C4-2B (cell line): ENCODE data around the gene R3HCC1L.

Experiments used
- H3K27ac ChIP-seq: fragments of 450-650 bp; 2 replicates; pipeline ENCODE4 v1.5.1; 2017
- CTCF ChIP-seq: fragments of 450-650 bp; conservative IDR thresholded peaks from 2 replicates; pipeline ENCODE4 v1.5.1; 2017; ENCODE audit warnings: mild to moderate bottlenecking
- ZFX ChIP-seq: fragments of 450-650 bp; IDR thresholded peaks from 2 replicates; pipeline ENCODE4 v1.6.1; 2017

The R3HCC1L gene

GRCh38 chr10:98267069-98267893 is 132.8 kb downstream of the R3HCC1L start:
- TF ChIP-seq CTCF (no peak), ZFX (no peak)
- no peak overlapping the region for H3K27ac ChIP-seq

GRCh38 chr10:98267894-98268693 is 133.6 kb downstream of the R3HCC1L start, which contains the start of gene LOXL4:
Gene LOXL4, minus strand, starts transcription at chr10:98268194. Its CDS starts 5,175 bp downstream, at chr10:98263019.
- H3K27ac ChIP-seq = no peak within 1 kb of the TSS
- no peak for TF ChIP-seq ZFX
- TF ChIP-seq CTCF = no peak

GRCh38 chr10:98268694-98269431 is 134.4 kb downstream of the R3HCC1L start:
- no peak overlapping the region for H3K27ac ChIP-seq
- TF ChIP-seq ZFX (no peak), CTCF (no peak)

- TF ChIP-seq CTCF (no peak), ZFX (no peak)
- H3K27ac ChIP-seq = no peak overlapping the region
These were observed 135.0 kb downstream of the R3HCC1L start for GRCh38 chr10:98269435-98269912.

- no peak for TF ChIP-seq ZFX
- no peak for TF ChIP-seq CTCF
- no peak overlapping the region for H3K27ac ChIP-seq
These were observed 135.8 kb downstream of the R3HCC1L start for GRCh38 chr10:98270073-98270740.

GRCh38 chr10:98270786-98271185 is 136.3 kb downstream of the R3HCC1L start:
- TF ChIP-seq ZFX (no peak), CTCF (no peak)

More at GRCh38 chr10:98270786-98271185, 136.3 kb downstream of the R3HCC1L start:
- H3K27ac ChIP-seq = no peak overlapping the region
